GM18867 (cell line): Measurements from ENCODE around the gene B4GALNT4.
"Not testable (repeated sequence)": the region's sequence is repeated elsewhere in the genome, so short reads cannot be mapped to it uniquely, and the experiment has no call there.

Experiments
- ATAC-seq: cut with Tn5 transposase; IDR thresholded peaks from one replicate; pipeline ENCODE4 v1.9.1; 2021; ENCODE audit warnings: mild to moderate bottlenecking, moderate library complexity; ENCODE audit not compliant: unreplicated experiment

B4GALNT4 gene

DNA sequence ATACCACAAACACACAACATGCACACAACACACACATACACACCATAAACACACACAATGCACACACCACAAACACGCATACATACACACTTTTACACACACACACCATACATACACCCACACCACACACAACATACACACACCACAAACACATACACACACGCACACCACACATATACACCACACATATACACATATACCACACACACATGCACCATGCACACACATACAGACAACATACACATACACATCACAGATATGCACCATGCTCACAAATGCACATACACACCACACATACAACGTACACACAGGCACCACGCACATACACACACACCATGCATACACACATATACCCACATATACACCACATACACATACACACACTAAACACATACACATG lies 11.7 kb upstream of the B4GALNT4 start:
- no peak for ATAC-seq

DNA sequence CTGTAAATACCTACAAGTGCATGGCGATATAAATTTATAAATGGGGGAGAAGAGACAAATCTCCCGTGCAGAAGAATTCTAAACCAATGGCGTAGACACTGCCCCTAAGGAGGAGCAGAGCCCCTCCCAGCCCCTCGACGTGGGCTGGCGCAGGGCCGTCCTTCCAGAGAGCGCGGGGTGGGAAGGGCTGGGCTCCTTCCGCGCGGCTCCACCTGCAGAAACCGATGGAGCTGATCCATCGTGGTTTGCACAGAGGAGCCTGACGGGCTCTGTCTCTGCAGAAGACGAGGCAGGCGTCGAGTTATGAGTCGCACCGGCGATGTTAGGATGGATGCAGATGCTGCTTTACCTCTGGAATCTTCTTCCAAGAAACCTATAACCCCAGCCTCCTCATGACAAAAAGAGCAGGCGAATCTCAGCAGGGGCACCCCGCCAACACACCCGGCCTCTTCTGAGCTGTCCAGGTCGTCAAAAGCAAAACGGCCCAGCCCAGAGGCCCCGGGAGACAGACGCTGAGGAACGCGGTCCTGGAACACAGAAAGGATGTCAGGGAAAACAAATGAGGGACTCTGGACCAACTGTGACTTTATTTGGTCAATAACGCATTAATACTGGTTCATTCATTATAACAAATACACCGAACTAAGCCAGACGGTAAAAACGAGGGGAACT lies 11.0 kb upstream of the B4GALNT4 start:
- no peak for ATAC-seq

DNA sequence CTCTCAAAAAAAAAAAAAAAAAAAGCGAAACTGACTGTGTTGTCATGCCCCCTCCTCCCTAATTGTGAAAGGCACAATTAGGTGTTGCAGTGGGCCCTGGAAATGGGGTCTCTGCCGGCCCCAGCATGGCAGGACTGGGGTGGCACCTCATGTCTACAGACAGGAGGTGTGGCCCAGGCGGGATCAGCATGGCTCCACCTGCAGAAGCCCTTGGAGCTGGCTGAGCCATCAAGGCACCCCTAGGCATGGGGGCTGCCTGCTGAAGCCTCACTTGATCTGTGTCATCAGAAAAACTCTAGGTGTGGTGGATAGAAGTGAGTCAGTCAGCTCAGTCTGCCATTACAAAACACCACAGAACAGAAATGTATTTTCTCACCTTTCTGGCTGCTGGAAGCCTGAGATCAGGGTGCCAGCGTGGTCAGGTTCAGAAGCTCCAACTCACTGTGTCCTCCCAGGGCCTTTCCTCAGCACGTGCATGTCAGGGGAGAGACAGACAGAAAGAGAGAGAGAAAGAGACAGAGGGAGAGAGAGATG lies 10.1 kb upstream of the B4GALNT4 start:
- no peak for ATAC-seq

DNA sequence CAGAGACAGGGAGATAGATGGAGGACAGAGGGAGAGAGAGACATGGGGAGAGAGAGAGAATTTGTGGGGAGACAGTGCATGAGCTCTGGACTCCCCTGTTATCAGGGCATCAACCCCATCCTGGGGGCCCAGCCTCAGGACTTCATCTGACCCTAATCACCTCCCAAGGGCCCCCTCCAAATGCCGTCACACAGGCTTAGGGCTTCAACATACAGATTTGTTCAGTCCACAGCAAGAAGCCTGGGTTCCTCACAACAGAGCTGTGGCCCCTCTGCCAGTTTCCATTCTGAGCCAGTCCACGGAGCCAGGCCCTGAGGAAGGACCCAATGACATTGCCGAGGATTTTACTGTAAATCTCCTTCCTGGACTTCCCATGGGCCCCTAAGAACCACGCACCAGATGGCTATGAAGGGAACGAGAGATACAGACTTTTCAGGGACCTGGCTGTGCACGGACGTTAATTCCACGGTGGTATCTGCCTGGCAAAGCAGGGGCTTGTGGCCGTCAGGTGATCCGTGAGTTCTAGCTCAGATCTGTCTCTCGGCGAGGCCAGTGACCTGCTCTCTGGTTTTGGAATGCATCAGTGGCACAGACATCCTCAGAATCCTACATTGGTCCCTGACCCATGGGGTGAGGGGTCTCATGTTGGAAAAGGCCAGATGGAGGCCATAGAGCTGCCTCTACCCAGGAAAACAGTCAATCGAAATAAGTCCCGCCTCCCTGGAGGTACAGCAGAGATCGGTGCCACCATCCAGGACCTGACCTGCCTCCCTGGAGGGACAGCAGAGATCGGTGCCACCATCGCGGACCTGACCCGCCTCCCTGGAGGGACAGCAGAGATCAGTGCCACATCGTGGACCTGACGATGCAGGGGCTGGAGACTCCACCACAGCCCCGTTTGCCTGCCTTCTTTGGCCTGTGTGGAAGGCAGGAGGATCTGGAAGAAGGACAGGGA lies 8.7 kb upstream of the B4GALNT4 start:
- no peak for ATAC-seq

DNA sequence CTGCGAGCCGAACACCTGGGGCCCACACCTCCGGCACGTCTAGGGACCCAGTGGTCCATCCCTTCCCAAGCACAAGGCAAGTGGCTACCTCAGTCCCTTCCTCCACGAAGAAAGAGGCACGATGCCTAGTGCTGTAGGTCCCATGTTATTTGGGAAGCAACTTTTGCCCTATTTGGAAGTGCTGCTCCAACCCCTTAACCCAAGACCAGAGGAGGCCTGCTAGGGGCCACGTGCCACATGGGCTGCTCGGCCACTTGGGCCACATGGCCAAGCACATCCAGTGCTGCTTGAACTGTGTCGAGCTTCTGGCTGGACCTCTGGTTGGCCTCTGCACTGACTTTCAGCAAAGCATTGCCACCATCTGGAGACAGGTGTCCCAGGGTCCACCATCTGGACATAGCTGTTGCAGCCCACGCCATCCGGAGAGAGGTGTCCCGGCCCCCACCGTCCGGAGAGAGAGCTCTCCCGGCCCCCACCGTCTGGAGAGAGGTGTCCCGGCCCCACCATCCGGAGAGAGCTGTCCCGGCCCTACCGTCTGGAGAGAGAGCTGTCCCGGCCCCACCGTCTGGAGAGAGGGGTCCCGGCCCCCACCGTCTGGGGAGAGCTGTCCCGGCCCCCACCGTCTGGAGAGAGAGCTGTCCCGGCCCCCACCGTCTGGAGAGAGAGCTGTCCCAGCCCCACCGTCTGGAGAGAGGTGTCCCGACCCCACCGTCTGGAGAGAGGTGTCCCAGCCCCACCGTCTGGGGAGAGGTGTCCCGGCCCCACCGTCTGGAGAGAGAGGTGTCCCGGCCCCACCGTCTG lies 6.5 kb upstream of the B4GALNT4 start:
- ATAC-seq, result no peak

DNA sequence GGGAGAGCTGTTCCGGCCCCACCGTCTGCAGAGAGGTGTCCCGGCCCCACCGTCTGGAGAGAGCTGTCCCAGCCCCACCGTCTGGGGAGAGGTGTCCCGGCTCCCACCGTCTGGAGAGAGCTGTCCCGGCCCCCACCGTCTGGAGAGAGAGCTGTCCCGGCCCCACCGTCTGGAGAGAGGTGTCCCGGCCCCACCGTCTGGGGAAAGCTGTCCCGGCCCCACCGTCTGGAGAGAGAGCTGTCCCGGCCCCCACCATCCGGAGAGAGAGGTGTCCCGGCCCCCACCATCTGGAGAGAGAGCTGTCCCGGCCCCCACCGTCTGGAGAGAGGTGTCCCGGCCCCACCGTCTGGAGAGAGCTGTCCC lies 5.9 kb upstream of the B4GALNT4 start:
- ATAC-seq, result not testable (repeated sequence)

DNA sequence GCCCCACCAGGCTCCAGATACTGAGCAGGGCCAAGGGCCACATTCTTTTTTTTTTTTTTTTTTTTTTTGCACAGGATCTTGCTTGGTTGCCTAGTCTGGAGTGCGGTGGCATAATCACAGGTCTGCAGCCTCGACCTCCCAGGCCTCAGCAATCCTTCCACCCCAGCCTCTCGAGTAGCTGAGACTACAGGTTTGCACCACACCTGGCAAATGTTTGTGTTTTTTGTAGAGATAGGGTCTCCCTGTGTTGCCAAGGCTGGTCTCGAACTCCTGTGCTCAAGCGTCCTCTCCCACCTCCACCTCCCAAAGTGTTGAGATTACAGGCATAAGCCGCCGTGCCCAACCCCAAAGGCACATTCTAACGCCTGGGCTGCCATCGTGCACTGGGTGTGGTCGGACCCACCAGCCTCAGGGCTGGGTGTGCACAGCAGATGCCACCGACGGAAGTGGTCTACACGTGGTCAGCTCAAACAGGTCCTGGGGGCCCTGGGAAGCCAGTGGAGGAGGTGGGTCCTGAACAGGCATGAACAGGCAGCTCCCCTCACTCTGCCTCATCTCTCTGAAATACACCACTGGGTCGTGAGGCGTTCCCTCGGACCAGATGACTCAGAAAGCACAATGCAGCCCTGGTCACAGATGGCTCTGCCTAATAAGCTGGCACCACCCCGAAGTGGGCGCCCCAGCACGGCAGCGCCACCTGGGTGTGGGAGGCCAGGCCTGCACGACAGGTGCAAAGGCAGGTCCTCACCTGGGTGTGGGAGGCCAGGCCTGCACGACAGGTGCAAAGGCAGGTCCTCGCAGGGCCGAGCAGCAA lies 5.1 kb upstream of the B4GALNT4 start:
- ATAC-seq, result peak; percentile 54

DNA sequence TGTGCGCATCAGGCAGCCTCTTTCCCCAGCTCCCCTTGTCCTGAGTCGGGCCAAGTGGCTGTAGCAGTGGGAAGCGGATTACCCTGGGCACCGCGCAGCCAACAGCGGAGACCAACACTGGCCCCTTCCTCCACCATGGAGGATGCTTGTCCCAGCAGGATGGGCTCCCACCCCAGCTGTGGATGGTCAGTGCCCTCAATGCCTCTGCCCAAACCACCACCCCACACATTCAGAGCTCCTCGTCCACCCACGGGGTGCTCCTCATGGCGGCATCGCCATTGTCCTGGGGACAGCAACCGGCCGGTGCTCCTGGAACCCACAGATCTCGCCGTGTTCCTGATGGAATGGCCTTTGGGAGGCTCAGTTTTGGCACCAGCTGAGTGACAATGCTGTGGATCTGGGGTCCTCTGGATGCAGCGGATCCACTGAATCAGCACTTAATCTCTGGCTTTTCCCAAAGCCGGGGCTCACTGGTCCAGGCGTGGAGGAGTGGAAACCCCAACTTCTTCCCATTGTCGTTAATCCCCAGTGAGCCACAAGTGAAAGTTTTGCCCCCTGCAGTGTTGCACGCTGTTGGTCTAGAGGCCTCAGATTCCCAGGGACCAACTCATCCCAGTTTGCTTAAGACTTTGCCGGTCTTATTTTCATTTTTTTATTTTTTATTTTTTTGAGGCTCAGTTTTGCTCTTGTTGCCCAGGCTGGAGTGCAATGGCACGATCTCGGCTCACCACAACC lies 4.1 kb upstream of the B4GALNT4 start:
- no peak for ATAC-seq

DNA sequence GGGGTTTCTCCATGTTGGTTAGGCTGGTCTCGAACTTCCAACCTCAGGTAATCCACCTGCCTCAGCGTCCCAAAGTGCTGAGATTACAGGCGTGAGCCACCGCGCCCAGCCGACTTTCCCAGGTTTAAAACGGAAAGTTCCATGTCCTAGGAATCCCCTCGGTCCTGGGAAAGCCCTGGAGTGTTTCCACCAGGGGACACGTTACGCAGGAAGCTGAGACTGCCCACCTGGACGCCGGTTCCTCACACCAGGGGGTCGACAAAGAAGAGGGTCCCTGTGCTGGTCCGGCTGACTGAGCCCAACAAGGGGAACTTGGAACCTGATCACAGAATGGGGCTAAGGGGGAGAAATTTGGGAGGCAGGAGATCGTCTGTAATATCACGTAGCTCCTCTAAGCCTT lies 3.5 kb upstream of the B4GALNT4 start:
- ATAC-seq, result no peak

DNA sequence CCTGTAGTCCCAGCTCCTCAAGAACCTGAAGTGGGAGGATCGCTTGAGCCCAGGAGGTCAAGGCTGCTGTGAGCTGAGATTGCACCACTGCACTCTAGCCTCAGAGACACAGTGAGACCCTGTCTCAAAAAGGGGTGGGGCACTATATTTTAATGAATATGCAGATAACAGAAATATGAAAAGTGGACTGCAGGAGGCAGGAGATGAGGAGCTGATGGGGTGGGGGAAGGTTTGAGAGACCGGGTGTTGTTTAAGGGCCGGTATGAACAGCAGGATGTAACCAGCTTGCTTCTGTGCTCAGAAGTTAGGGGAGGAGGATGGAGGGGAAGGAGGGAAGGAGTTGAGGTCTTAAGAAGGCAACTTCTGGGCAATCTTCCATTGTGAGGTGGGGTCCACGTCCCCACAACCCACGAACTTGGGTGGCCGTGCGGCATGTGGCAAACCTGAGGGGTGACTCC lies 1.3 kb upstream of the B4GALNT4 start:
- ATAC-seq, result no peak

DNA sequence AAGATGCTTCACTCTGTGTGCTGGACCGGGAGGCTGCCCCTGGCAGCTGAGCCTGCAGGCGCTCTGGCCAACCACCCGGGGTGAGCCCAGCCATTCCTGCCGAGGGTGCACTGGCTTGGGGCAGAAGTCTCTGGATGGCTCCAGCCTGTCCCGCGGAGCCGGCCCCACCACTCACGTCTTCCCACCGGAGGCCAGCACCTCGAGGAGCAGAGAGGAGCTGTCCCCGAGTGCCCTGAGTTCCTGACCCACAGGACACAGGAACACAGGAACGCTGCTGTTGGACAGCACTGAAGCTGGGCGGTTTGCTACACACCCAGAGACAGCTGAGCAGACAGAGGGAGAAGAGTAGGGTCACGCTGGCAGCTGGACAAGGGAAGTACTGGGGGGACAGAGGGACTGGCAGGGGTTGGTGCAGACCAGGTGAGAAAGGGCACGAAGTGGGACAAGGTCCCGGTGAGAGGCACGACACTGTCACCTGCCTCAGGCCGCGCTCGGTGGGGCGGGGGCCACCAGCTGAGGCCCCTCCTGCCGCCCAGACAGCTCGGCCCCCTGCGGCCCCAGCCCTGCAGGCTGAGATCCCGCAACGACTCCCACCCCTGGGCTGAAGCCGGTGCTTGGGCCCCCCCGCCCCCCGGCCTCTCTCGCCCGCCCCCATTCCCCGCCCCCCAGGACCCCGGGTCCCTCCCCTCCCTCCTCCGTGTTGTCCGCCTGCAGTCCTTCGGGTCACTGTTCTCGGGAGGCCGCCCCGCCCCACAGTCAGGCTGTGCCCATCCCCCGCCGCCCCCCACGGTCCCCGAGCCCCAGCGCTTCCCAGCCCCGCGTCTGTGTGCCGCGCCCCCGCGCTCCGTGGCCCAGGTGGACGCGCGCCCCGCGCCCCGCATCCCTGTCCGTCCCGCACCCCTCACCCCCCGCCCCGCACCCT lies 624 bp upstream of the B4GALNT4 start:
- no peak for ATAC-seq

DNA sequence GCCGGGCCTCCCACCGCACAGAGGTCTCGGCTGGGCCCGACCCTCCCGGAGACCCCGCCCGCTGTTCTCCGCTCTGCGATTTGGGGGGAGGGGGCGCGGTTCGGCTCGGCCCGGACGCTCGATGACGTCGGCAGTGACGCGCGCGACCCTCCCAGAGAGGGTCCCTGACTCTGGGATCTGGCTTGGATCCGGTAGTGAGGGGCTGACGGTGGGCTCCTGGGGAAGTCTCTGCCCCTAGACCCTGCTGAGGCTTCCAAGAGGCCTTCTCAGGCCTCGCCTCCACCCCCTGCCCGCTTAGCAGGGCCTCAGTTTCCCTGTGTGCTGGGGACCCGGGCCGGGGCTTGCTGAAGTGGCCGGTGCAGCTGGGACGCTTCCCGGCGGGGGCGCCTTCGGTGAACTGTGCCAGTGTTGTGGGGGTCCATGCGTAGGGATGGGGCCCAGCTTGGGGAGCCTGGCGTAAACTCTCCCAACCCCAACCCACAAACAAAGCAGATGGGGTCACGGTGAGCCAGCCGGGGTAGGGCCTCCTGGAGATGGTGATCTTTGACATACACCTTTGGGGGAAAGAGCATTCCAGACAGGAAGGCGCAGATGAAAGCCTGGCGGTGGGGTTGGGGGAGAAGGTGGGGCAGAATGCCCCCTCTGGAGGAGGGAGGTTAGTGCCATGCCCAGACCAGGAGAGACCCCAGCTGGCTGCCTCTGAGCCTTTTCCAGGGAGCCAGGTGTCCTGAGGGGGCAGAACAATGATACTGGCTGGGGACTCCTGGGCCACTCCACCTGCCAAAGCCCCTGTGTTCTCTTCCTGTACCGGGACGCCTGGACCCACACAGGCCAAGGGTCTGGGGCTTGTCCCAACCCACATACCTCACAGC lies 1.0 kb downstream of the B4GALNT4 start:
- ATAC-seq, result no peak

DNA sequence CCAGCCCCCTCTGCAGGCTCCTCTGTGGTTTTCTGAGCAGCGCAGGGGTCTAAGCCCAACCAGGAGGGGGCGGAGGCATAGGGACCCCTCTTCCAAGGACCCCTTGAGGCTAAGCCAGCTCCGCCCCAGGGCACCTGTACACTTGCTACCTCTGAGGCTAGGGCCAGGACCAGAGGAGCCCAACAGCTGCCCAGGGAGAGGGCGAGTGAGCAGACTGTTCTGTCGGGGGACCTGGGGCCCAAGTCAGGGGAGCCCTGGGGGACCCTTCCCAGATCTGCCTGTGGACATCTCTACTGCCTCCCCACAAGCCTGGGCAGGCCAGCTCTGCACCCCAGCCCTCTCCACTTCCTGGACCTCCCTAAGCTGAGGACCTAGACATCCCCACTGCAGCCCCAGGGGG lies 1.8 kb downstream of the B4GALNT4 start:
- ATAC-seq, result no peak

DNA sequence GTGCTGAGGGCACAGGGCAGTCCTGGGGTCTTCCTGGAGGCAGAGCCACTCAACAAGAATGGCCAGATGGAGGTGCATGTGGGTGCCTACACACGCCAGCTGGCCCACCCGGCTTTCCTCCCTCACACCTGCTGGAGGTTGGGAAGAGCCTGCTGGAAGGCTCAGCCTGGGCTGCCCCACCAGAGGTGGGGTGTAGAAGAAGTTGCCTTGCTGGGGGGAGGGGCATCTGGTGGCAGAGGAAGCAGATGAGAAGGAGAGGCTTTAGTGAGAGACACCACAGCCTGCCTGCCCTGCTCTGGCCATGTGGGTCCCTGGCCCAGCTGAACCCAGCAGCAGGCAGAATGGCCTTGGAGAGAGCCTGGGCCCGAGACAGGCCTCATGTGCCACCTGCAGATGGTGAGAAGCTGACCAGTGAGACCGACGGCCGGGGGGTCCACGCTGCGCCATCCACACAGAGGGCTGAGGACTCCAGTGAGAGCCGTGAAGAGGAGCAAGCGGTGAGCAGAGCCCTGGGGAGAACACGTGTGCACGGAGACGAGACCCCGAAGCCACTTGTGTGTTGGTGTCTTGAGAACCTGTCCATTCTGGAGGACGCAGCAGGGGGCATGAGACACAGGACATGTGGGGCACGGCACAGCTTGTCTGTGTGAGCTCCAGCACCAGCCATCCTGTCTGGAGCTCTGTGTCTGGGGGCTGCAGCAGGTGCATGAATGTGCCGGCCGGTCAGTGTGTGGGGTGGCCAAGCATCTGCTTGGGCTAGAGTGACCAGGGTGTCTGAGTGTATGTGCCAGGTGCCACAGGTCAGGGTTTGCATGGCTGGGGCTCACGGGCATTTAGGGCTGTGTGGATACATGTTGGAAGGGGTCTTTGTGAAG lies 2.7 kb downstream of the B4GALNT4 start:
- no peak for ATAC-seq

DNA sequence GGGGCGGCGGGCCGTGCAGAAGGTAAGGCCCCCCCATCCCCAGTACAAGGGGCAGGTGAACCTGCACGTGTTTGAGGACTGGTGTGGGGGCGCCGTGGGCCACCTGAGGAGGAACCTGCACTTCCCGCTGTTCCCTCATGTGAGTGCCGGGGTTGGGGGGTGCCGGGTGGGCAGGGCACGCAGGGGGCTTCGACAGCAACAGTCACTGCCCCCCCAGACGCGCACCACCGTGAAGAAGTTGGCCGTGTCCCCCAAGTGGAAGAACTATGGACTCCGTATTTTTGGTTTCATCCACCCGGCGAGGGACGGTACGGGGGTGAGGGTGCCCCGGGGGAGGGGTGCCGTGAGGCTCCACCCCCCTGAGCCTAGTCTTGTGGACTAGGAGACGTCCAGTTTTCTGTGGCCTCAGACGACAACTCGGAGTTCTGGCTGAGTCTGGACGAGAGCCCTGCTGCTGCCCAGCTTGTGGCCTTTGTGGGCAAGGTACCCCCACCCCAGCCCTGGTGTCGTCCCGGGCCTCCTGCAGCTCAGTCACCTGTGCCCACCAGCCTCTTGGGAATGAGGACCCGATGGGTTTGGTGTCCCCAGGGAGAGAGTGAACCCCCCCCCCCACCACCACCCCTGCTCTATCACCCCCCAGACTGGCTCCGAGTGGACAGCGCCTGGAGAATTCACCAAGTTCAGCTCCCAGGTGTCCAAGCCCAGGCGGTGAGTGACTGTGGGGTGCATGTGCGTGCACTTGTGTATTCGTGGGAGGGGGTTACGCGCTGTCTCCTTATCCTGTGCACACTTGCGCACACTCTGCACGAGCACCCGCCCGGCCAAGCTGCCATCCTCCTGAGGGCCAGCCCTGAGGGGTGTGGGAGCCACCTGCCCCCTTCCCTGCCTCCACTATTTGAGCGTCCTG lies 3.8 kb downstream of the B4GALNT4 start:
- no peak for ATAC-seq
